ENCODE measurements around the gene CYP4A22. TPM values are rescaled to one million over a fixed set of nuclear protein-coding genes. Genes with fewer than 3 reads are reported as not detected.
"Not testable (repeated sequence)": the region's sequence is repeated elsewhere in the genome, so short reads cannot be mapped to it uniquely, and the experiment has no call there.

Gene CYP4A22
- total and polyA plus RNA-seq, 4 donors: 0.05 to 0.18 (median 0.15) TPM

DNA sequence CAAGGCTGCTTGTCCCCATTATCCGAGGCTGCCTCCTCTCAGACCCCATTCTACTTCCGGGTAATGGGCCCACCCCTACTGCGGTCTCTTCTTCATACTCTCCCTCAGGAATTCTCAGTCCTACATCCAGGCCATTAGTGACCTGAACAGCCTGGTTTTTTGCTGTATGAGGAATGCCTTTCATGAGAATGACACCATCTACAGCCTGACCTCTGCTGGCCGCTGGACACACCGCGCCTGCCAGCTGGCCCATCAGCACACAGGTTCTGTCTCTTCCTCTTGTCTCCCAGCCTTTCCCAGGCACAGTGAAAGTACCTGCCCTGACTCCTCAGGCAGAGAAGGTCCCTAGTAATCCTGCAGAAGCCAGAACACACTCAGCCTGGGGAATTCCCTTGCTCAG lies 6.4 kb downstream of the CYP4A22 start:
- not testable (repeated sequence) for H3K4me1 ChIP-seq (ENCODE audit: control insufficient read depth in 5 of 5, insufficient read depth in 5 of 5, low read length in 5 of 5); ATAC-seq (ENCODE audit: insufficient read depth, low FRiP score); H3K4me3 ChIP-seq; H3K9me3 ChIP-seq (ENCODE audit: control insufficient read depth in 4 of 4, insufficient read depth in 3 of 4, low read length in 3 of 4); DNase-seq; H3K27me3 ChIP-seq (ENCODE audit: control insufficient read depth in 3 of 3, insufficient read depth in 3 of 3, low read length in 2 of 3); H3K9ac ChIP-seq (ENCODE audit: insufficient read depth in 1 of 2, low read length in 2 of 2); H3K36me3 ChIP-seq (ENCODE audit: control insufficient read depth in 4 of 4, insufficient read depth in 4 of 4, low read length in 4 of 4); H3K27ac ChIP-seq (ENCODE audit: low read depth in 1 of 2, low read length in 1 of 2)
- WGBS, 2 donors: 63 to 64% methylated on average over 6 of the region's 6 CpGs

DNA sequence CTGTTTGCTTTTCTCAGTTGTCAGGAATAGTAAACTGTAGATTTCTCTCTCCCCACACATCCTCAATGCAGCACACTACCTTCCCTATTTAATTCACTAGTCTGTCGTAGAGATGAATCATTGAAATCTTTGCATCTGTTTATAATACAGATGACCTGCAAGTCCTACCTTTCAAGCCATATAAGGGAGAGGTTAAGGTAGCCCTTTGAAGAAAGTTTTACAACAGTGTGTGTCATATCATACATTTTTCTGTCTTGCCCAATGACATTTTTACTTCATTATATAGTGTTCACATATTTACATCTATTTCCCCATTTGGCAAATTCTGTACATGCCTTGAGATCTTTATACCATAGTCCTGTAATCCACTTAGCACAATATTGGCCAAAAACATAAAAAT lies 9.3 kb downstream of the CYP4A22 start:
- not testable (repeated sequence) for H3K9me3 ChIP-seq (ENCODE audit: control insufficient read depth in 4 of 4, insufficient read depth in 3 of 4, low read length in 3 of 4); ATAC-seq (ENCODE audit: insufficient read depth, low FRiP score); H3K36me3 ChIP-seq (ENCODE audit: control insufficient read depth in 4 of 4, insufficient read depth in 4 of 4, low read length in 4 of 4); DNase-seq; H3K9ac ChIP-seq (ENCODE audit: insufficient read depth in 1 of 2, low read length in 2 of 2); H3K27me3 ChIP-seq (ENCODE audit: control insufficient read depth in 3 of 3, insufficient read depth in 3 of 3, low read length in 2 of 3); H3K27ac ChIP-seq (ENCODE audit: low read depth in 1 of 2, low read length in 1 of 2); H3K4me1 ChIP-seq (ENCODE audit: control insufficient read depth in 5 of 5, insufficient read depth in 5 of 5, low read length in 5 of 5); H3K4me3 ChIP-seq
- 41 to 80% methylated on average over 1 of the region's 1 CpG for WGBS, 2 donors

DNA sequence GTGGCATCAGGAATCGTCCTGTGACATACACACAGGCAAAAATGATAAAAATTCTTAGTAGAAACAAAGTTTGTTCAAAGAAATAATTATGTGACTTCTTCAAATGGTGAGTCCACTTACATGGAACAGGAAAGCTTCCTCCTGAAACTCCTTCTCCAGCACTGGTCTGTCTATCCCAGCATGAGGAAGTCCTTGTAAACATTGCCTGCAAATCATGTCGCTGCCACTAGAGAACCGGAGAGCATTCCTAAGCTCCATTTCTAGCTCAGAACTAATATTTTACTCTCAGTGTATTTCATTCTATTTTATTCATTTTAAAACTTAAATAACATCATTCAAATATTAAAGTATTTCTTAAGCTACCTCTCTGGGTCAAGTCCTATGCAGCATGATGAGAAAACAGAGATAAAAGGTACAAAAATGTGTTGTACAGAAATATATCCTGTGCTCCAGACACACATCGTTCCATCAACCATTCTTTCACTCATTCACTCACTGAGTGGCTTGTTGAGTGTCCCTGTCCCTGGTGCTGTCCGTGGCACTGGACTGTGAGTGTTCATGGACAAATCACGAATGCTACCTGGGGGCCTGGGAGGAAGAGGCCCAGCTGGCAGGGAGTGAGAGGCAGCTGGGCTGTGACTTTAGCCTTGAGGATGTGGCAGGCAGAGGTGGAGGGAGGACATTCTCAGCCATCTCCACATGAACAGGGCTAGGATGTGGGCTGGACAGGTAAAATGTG lies 10.0 kb downstream of the CYP4A22 start:
- no peaks in the 10 kb centered on the region for H3K27me3 ChIP-seq (ENCODE audit: control insufficient read depth in 3 of 3, insufficient read depth in 3 of 3, low read length in 2 of 3)
- no peak overlapping the region for H3K27ac ChIP-seq (ENCODE audit: low read depth in 1 of 2, low read length in 1 of 2)
- no peak for ATAC-seq (ENCODE audit: insufficient read depth, low FRiP score)
- H3K4me3 ChIP-seq: no peak overlapping the region
- TF ChIP-seq, protein P1, sequence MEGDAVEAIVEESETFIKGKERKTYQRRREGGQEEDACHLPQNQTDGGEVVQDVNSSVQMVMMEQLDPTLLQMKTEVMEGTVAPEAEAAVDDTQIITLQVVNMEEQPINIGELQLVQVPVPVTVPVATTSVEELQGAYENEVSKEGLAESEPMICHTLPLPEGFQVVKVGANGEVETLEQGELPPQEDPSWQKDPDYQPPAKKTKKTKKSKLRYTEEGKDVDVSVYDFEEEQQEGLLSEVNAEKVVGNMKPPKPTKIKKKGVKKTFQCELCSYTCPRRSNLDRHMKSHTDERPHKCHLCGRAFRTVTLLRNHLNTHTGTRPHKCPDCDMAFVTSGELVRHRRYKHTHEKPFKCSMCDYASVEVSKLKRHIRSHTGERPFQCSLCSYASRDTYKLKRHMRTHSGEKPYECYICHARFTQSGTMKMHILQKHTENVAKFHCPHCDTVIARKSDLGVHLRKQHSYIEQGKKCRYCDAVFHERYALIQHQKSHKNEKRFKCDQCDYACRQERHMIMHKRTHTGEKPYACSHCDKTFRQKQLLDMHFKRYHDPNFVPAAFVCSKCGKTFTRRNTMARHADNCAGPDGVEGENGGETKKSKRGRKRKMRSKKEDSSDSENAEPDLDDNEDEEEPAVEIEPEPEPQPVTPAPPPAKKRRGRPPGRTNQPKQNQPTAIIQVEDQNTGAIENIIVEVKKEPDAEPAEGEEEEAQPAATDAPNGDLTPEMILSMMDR (IDR thresholded peaks at IDR 0.05; ENCODE audit: control extremely low read depth, extremely low read depth): no peak
- 42 to 56% methylated on average over 6 of the region's 6 CpGs for WGBS, 2 donors
- no peak overlapping the region for H3K9ac ChIP-seq (ENCODE audit: insufficient read depth in 1 of 2, low read length in 2 of 2)
- no peaks in the 10 kb centered on the region for H3K4me1 ChIP-seq (ENCODE audit: control insufficient read depth in 5 of 5, insufficient read depth in 5 of 5, low read length in 5 of 5)
- no peaks in the 10 kb centered on the region for H3K36me3 ChIP-seq (ENCODE audit: control insufficient read depth in 4 of 4, insufficient read depth in 4 of 4, low read length in 4 of 4)
- H3K9me3 ChIP-seq (ENCODE audit: control insufficient read depth in 4 of 4, insufficient read depth in 3 of 4, low read length in 3 of 4): no peaks in the 10 kb centered on the region
- peak in 1 of 3 donors; percentile 3 for DNase-seq

DNA sequence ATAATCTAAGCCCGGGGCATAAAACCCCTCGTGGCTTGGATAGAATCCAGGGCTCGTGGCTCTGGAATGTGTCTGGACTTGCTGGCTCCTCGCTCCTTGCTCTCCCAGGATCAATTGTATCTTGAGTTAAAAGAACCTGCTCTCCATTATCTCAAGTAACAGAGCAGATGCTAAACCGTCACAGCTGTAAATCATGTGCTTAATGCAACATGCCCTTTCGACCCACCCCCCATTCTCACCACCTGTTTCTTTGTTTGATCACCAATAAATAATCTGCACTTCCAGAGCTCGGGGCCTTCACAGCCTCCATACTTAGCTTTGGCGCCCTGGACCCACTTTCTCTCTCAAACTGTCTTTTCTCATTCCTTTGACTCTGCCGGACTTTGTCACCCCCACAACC lies 11.9 kb downstream of the CYP4A22 start:
- H3K27me3 ChIP-seq (ENCODE audit: control insufficient read depth in 3 of 3, insufficient read depth in 3 of 3, low read length in 2 of 3); H3K27ac ChIP-seq (ENCODE audit: low read depth in 1 of 2, low read length in 1 of 2); H3K36me3 ChIP-seq (ENCODE audit: control insufficient read depth in 4 of 4, insufficient read depth in 4 of 4, low read length in 4 of 4); H3K4me3 ChIP-seq; H3K9me3 ChIP-seq (ENCODE audit: control insufficient read depth in 4 of 4, insufficient read depth in 3 of 4, low read length in 3 of 4); DNase-seq; ATAC-seq (ENCODE audit: insufficient read depth, low FRiP score); H3K9ac ChIP-seq (ENCODE audit: insufficient read depth in 1 of 2, low read length in 2 of 2); H3K4me1 ChIP-seq (ENCODE audit: control insufficient read depth in 5 of 5, insufficient read depth in 5 of 5, low read length in 5 of 5): not testable (repeated sequence)
- whole genome bisulfite sequencing, 2 donors: 59 to 71% methylated on average over 8 to 9 of the region's 9 CpGs

DNA sequence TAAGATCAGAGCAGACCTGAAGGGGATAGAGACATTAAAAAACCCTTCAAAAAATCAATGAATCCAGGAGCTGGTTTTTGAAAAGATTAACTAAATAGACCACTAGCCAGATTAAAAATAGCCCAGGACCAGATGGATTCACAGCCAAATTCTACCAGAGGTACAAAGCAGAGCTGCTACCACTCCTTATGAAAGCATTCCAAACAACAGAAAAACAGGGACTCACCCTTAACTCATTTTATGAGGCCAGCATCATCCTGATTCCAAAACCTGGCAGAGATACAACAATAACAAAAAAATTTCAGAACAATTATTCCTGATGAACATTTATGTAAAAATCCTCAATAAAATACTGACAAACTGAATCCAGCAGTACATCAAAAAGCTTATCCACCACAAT lies 19.2 kb downstream of the CYP4A22 start:
- H3K4me3 ChIP-seq; H3K4me1 ChIP-seq (ENCODE audit: control insufficient read depth in 5 of 5, insufficient read depth in 5 of 5, low read length in 5 of 5); H3K36me3 ChIP-seq (ENCODE audit: control insufficient read depth in 4 of 4, insufficient read depth in 4 of 4, low read length in 4 of 4); H3K27ac ChIP-seq (ENCODE audit: low read depth in 1 of 2, low read length in 1 of 2); H3K27me3 ChIP-seq (ENCODE audit: control insufficient read depth in 3 of 3, insufficient read depth in 3 of 3, low read length in 2 of 3); ATAC-seq (ENCODE audit: insufficient read depth, low FRiP score); H3K9ac ChIP-seq (ENCODE audit: insufficient read depth in 1 of 2, low read length in 2 of 2); H3K9me3 ChIP-seq (ENCODE audit: control insufficient read depth in 4 of 4, insufficient read depth in 3 of 4, low read length in 3 of 4); DNase-seq: not testable (repeated sequence)

DNA sequence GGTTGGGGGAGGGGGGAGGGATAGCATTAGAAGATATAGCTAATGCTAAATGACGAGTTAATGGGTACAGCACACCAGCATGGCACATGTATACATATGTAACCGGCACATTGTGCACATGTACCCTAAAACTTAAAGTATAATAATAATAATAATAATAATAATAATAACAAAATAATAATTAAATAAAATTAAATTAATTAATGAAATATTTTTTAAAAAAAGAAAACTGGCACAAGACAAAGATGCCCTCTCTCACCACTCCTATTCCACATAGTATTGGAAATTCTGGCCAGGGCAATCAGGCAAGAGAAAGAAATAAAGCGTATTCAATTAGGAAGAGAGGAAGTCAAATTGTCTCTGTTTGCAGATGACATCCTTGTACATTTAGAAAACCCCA lies 20.7 kb downstream of the CYP4A22 start:
- not testable (repeated sequence) for DNase-seq; H3K9me3 ChIP-seq (ENCODE audit: control insufficient read depth in 4 of 4, insufficient read depth in 3 of 4, low read length in 3 of 4); H3K36me3 ChIP-seq (ENCODE audit: control insufficient read depth in 4 of 4, insufficient read depth in 4 of 4, low read length in 4 of 4); H3K9ac ChIP-seq (ENCODE audit: insufficient read depth in 1 of 2, low read length in 2 of 2); H3K4me1 ChIP-seq (ENCODE audit: control insufficient read depth in 5 of 5, insufficient read depth in 5 of 5, low read length in 5 of 5); H3K27ac ChIP-seq (ENCODE audit: low read depth in 1 of 2, low read length in 1 of 2); H3K4me3 ChIP-seq; ATAC-seq (ENCODE audit: insufficient read depth, low FRiP score); H3K27me3 ChIP-seq (ENCODE audit: control insufficient read depth in 3 of 3, insufficient read depth in 3 of 3, low read length in 2 of 3)
- WGBS, 2 donors: 85 to 87% methylated on average over 3 of the region's 3 CpGs
